Measurements from ENCODE around the gene GNB5. TPM values are rescaled to one million over a fixed set of nuclear protein-coding genes. Genes with fewer than 3 reads are reported as not detected.

GNB5 gene
- total RNA-seq, 4 donors from 2014 or later = 0.60 to 12.7 (median 7.8) TPM

- in situ Hi-C loops (cut with MboI; ENCODE audit: low pct_ligation_motif_present in 1 of 4, low pct_unique_long_range_greater_than_20kb in 1 of 4, low sequenced_read_pairs in 3 of 4) (no loop called here), intact Hi-C loops (cut with DNase I; ENCODE audit: low total_unique reads) (no loop called here)
- DNase-seq = no peak
- Histone ChIP-seq H3K27me3 (peaks cover 38% of the 10 kb centered on the region), H3K9me3 (no peaks in the 10 kb centered on the region), H3K4me1 (peaks cover 0 to 28% (median 19%) of the 10 kb centered on the region in 4 donors), H3K4me3 (no peak overlapping the region), H3K27ac (no peak overlapping the region), H3K36me3 (no peaks in the 10 kb centered on the region)
- WGBS, 2 donors (ENCODE audit: low coverage in 1 of 2) = 96% methylated on average over 2 to 3 of the region's 3 CpGs
- TF ChIP-seq CTCF (IDR thresholded peaks at IDR 0.05) (no peak), POLR2A (IDR thresholded peaks at IDR 0.05) (no peak), EP300 (IDR thresholded peaks at IDR 0.05; ENCODE audit: low read depth) (no peak), POLR2AphosphoS5 (IDR thresholded peaks at IDR 0.05) (no peak)
These were observed 78.0 kb downstream of the GNB5 start for GRCh38 chr15:52113235-52113634.

GRCh38 chr15:52112203-52112750, 78.9 kb downstream of the GNB5 start:
- peak overlapping the region; percentile 17 to 56 (median 36) for H3K4me3 ChIP-seq
- no peaks in the 10 kb centered on the region for H3K9me3 ChIP-seq
- WGBS, 2 donors (ENCODE audit: low coverage in 1 of 2) = 7% methylated on average over 37 of the region's 61 CpGs; no CpG with 5 or more reads in 1 of the 2 donors
- H3K4me1 ChIP-seq = peaks cover 0 to 28% (median 19%) of the 10 kb centered on the region in 4 donors
- in situ Hi-C loops (cut with MboI; ENCODE audit: low pct_ligation_motif_present in 1 of 4, low pct_unique_long_range_greater_than_20kb in 1 of 4, low sequenced_read_pairs in 3 of 4) = no loop called here
- H3K27ac ChIP-seq = peak overlapping the region in 3 of 4 donors; percentile 30 to 51 (median 42)
- TF ChIP-seq POLR2AphosphoS5 (IDR thresholded peaks at IDR 0.05) = no peak
- no peak for TF ChIP-seq POLR2A (IDR thresholded peaks at IDR 0.05)
- TF ChIP-seq CTCF (IDR thresholded peaks at IDR 0.05) = peak in 2 of 5 experiments; percentile 18 to 37
- no peak for TF ChIP-seq EP300 (IDR thresholded peaks at IDR 0.05; ENCODE audit: low read depth)
- H3K36me3 ChIP-seq = no peaks in the 10 kb centered on the region
- intact Hi-C loops (cut with DNase I; ENCODE audit: low total_unique reads) = no loop called here
- peak; percentile 37 for DNase-seq
- peaks cover 38% of the 10 kb centered on the region for H3K27me3 ChIP-seq

GRCh38 chr15:52111517-52112202, 79.5 kb downstream of the GNB5 start:
- Histone ChIP-seq H3K4me1 (peaks cover 0 to 26% (median 17%) of the 10 kb centered on the region in 4 donors), H3K9me3 (no peaks in the 10 kb centered on the region), H3K27me3 (peaks cover 38% of the 10 kb centered on the region), H3K4me3 (peak overlapping the region in 3 of 4 donors; percentile 28 to 56 (median 44)), H3K27ac (peak overlapping the region in 3 of 4 donors; percentile 30 to 51 (median 42)), H3K36me3 (no peaks in the 10 kb centered on the region)
- intact Hi-C loops (cut with DNase I; ENCODE audit: low total_unique reads) = loop anchor here (2.0 kb wide), 1 partner anchor 27 kb away; no protein-coding TSS in a partner anchor
- no peak for DNase-seq
- in situ Hi-C loops (cut with MboI; ENCODE audit: low pct_ligation_motif_present in 1 of 4, low pct_unique_long_range_greater_than_20kb in 1 of 4, low sequenced_read_pairs in 3 of 4) = no loop called here
- TF ChIP-seq POLR2AphosphoS5 (IDR thresholded peaks at IDR 0.05) (no peak), CTCF (IDR thresholded peaks at IDR 0.05) (no peak), POLR2A (IDR thresholded peaks at IDR 0.05) (no peak), EP300 (IDR thresholded peaks at IDR 0.05; ENCODE audit: low read depth) (no peak)
- 47% methylated on average over 32 of the region's 32 CpGs; no CpG with 5 or more reads in 1 of the 2 donors for WGBS, 2 donors (ENCODE audit: low coverage in 1 of 2)

GRCh38 chr15:52109559-52110451, 81.4 kb downstream of the GNB5 start:
- Histone ChIP-seq H3K36me3 (no peaks in the 10 kb centered on the region), H3K4me1 (peaks cover 0 to 14% (median 12%) of the 10 kb centered on the region in 4 donors), H3K9me3 (no peaks in the 10 kb centered on the region), H3K27me3 (peaks cover 38% of the 10 kb centered on the region), H3K27ac (no peak overlapping the region), H3K4me3 (no peak overlapping the region)
- TF ChIP-seq POLR2A (IDR thresholded peaks at IDR 0.05) = no peak
- TF ChIP-seq EP300 (IDR thresholded peaks at IDR 0.05; ENCODE audit: low read depth) = no peak
- no peak for TF ChIP-seq POLR2AphosphoS5 (IDR thresholded peaks at IDR 0.05)
- no peak for TF ChIP-seq CTCF (IDR thresholded peaks at IDR 0.05)
- in situ Hi-C loops (cut with MboI; ENCODE audit: low pct_ligation_motif_present in 1 of 4, low pct_unique_long_range_greater_than_20kb in 1 of 4, low sequenced_read_pairs in 3 of 4) (no loop called here), intact Hi-C loops (cut with DNase I; ENCODE audit: low total_unique reads) (loop anchor here (2.0 kb wide), 1 partner anchor 29 kb away; no protein-coding TSS in a partner anchor)
- WGBS, 2 donors (ENCODE audit: low coverage in 1 of 2) = 65 to 71% methylated on average over 5 of the region's 5 CpGs
- no peak for DNase-seq
